HG02970 (cell line): ENCODE results near the gene DNAJC1.

Experiments used
- ATAC-seq: cut with Tn5 transposase; IDR thresholded peaks from one replicate; pipeline ENCODE4 v1.9.1; 2021; ENCODE audit warnings: mild to moderate bottlenecking, moderate library complexity, moderate number of reproducible peaks; ENCODE audit not compliant: unreplicated experiment, low FRiP score

Gene DNAJC1

GRCh38 chr10:21797533-21797932, 206.0 kb downstream of the DNAJC1 start:
- ATAC-seq: no peak

GRCh38 chr10:21791276-21791675, 212.3 kb downstream of the DNAJC1 start:
- no peak for ATAC-seq

DNA sequence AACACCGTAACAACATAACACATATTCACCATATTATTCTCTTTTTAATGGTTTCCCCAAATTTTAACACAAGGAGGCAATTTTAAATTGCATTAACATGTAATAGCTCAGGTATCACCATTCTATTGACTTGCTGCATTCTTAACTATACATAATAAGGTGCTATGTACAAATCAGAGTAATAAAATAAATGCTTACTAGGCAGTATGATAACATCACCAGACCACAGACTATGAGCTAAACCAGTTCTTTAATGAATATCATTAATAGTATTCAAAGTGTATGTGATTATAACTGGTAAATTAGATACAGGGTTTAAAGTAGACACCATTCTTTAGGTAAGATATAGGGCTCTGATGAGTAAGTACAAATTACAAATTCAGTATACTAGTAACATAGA, 226.6 kb downstream of the DNAJC1 start:
- ATAC-seq: no peak

GRCh38 chr10:21771219-21771618, 232.3 kb downstream of the DNAJC1 start:
- no peak for ATAC-seq

DNA sequence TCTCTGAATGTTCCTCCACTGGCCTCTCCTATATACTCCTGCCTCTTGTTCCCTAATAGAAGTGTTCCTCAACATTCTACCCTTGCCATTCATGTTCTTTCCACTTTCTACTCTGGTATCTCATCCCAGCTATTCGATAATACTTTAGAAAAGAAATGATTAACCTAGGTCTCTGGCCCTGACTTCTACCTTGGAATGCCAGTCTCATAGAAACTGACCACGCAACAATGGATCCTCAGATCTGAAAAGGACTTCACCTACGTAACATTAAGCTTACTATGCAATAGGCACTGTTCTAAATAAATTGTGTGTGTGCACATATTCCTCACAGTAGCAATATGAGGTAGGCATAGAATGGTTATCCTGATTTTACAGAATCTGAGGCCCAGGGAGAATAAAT, 234.5 kb downstream of the DNAJC1 start:
- no peak for ATAC-seq

GRCh38 chr10:21764466-21765189, 238.9 kb downstream of the DNAJC1 start:
- no peak for ATAC-seq

DNA sequence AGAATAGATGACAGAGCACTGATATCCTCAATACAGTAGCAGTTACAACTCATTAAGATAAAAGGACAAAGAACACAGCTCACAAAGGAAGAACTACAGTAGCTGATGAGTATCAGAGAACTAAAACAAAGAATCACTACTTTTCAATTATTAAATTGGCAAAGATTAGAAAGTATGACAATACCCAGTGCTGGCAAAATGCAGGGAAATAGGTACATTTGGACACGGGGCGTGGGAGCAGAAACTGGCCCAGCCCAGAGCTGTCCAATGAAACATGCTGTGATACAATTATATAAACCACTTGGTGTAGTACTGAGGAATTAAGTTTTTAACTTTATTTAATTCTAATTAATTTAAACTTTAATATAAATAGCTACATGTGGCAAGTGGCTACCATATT, 243.2 kb downstream of the DNAJC1 start:
- no peak for ATAC-seq

- no peak for ATAC-seq
These were observed 244.3 kb downstream of the DNAJC1 start for GRCh38 chr10:21759232-21759631.

DNA sequence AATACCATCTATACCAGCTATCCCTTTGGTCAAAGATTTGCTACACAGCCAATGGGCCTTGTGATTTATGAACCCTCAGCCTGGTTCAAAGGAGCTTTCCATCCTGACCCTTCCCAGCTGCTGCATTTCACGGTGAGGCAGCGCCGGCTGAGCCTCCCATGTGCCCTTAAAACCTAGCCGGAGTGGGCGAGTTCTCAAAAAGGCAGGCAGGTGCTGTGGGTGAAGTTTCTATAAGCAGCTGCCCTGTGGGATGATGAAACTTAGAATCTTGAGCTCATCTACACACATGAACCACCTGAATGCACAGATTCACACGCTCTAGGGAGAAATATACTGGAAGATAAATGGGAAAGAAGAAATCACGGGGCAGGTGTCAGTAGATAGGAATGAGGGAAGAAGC, 244.8 kb downstream of the DNAJC1 start:
- no peak for ATAC-seq

GRCh38 chr10:21758239-21758638, 245.3 kb downstream of the DNAJC1 start:
- no peak for ATAC-seq

DNA sequence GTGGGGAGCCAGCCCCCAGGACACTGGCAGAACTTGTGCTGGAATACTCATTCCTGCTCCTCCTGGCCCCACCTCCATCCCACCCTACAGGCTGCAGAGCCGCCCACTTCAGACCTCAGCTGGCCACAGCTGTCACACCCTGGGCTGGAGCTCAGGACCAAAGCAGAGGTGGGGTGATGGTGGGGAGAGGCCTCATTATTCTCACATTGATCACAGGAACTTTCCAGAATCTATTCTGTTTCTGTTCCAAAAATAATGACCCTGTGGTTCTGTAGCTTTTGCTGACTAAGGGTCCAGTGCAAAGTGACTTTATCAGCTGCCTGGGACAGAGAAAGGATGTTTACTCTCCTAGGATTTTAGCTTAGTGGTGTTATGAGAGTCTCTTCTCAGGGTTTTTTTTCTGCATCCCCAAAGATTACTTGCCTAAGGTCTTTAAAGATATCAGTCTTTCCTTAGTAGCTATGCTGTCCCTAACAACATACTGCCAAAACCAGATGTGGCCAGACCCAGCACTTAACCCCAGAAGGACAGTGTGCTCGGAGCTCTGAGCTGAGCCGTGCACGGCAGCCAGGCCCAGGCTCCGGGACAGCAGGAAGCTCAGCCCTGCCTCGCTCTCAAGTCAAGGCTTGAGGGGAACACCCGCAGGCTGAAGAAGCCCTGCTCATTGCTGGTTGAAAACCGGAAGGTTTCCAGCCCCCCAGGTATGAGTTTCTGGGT, 246.2 kb downstream of the DNAJC1 start:
- no peak for ATAC-seq

DNA sequence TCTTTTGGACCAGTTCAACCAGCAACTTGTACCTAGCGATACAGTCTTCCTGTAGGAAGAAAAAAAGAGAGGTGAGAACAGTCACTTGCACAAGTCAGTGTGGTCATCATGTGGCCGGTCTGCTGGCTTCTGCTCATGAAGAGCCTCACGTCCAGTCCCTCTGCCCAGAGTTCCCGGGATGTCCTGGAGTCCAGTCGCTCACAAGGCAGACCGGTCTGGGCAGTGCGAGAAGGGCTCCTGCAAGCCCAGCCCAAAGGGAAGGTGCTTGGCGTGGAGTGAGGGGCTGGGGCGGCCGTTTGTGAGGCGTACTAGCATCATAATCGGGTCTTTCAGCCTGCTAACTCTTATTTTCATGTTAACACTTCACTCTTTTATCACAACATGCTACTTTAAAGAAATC, 246.8 kb downstream of the DNAJC1 start:
- no peak for ATAC-seq

DNA sequence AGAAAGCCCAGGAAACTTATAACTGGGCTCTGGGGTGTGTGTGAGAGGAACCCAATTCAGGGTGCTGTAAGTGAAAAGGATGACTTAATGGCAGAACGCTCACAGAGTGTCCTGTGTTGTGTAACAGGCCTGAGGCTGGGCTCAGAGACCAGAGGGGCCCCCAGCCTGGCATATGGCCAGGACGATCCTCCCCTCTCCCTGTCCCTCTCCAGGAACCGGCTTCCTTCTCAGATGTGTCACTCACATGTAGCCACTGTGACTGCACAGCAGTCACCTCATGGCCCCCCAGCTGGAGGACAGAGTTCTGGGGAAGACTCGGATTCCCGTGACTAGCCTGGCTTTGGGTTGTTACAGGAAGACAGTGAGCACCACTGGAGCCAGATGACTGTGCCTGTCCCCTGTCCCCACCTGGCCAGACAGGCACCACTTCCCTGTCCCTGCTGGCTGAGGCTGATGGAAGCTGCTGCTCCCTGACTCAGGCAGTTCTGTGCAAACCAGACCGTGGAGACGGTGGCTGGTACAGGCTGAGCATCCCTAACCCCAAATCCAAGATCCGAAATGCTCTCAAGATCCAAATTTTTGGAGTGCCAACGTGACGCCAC, 249.0 kb downstream of the DNAJC1 start:
- no peak for ATAC-seq

GRCh38 chr10:21753497-21754270, 249.8 kb downstream of the DNAJC1 start:
- no peak for ATAC-seq

DNA sequence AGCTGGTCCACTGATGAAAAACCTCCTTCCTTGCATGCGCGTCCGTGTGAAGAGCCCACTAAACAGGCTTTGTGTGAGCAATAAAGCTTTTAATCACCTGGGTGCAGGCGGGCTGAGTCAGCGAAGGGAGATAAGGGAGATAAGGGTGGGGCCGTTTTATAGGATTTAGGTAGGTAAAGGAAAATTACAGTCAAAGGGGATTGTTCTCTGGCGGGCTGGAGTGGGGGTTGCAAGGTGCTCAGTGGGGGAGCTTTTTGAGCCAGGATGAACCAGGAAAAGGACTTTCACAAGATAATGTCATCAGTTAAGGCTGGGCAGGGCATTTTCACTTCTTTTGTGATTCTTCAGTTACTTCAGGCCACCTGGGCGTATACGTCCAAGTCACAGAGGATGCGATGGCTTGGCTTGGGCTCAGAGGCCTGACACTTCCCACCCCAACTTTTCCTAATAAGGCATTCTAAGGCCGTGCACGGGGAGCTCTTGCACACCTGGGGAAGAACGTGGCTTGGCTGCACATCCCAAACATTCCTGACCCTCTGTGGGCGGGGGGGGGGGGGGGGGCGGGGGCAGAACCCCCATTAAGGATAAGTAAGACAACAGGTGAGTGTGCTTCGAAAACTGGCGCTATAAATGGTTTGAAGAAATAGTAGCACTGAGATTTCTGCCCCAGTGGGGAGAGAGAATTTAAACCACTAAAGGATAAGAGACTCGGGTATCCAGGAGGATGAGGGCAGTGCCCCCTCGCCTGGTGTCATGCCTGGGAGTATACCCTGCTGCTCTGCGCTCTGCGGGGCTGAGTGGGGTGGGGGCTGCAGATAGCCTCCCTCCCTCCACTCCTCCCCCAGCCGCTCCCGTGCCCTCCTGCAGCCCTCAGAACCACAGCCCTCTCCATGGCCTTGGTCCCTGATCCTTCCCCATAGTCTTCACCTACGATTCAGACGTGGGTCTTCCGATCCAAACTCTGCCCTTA, 251.9 kb downstream of the DNAJC1 start:
- no peak for ATAC-seq

- no peak for ATAC-seq
These were observed 253.1 kb downstream of the DNAJC1 start for GRCh38 chr10:21750424-21750823.

DNA sequence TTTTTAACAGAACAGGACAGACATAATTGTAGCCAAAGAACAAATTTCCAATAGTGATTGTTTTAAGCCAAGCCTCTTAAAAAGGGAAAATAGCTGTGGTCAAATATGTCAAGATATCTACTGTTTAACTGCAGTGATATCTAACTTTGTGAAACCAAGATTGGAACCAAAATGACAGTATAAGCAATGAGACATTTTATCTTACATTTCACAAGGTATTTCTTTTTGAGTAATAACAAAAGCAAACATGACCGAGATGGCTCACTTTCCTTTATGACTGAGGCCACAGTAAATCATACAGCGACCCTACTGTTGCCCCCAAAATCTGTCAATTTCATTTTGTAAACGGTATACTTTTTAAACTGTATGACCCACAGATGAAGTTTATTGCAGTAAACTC, 253.7 kb downstream of the DNAJC1 start:
- no peak for ATAC-seq

GRCh38 chr10:21747809-21748208, 255.7 kb downstream of the DNAJC1 start:
- no peak for ATAC-seq

DNA sequence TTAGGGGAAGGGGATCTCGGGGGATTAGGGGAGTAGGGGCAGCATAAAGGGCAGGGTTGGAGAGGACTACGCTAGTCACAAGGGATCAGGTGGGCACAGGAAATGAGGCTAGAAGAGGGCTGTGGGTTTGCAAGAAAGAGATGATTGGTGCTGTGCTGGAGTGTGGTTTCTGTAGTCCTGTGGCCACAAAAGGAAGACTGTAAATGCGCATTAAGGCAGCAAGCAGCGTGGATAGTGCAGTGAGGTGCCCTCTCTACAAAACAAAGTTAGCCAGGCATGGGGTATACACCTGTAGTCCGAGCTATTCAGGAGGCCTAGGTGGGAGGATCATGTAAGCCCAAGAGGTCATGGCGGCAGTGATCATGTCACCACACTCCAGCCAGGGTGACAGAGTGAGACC, 257.4 kb downstream of the DNAJC1 start:
- no peak for ATAC-seq

DNA sequence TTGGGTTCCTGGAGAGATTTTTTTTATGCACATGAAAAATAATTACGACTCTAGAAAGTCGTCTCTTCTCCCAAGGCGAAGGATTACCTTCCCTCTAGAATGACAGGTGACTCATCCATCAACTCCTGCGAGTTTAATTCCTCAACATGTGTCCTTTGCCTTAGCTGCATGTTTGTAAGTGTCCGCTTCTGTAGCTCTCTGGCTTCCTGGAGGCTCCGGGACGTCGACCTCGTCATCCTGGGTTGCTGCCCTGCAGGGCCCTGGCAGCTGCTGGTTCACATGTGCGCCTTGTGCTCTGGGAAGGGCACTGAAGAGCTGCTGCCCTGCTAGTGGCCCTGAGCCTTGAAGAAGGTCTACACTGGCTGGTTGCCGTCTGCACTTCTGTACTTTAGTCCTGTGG, 259.3 kb downstream of the DNAJC1 start:
- ATAC-seq: no peak
